Regular cardiac myocyte (primary cell): ENCODE measurements around the gene CCDC106. TPM values are rescaled to one million over a fixed set of nuclear protein-coding genes. Genes with fewer than 3 reads are reported as not detected.

ENCODE experiments used
- total RNA-seq: library from RNA; depleted of rRNA; stranded (reverse); fragments of >200 nt; gene quantifications from 2 replicates; pipeline ENCODE4 v1.2.3, GENCODE V29; 2014

CCDC106 gene
- 4.8 and 5.4 TPM in 2 replicates for total RNA-seq

DNA sequence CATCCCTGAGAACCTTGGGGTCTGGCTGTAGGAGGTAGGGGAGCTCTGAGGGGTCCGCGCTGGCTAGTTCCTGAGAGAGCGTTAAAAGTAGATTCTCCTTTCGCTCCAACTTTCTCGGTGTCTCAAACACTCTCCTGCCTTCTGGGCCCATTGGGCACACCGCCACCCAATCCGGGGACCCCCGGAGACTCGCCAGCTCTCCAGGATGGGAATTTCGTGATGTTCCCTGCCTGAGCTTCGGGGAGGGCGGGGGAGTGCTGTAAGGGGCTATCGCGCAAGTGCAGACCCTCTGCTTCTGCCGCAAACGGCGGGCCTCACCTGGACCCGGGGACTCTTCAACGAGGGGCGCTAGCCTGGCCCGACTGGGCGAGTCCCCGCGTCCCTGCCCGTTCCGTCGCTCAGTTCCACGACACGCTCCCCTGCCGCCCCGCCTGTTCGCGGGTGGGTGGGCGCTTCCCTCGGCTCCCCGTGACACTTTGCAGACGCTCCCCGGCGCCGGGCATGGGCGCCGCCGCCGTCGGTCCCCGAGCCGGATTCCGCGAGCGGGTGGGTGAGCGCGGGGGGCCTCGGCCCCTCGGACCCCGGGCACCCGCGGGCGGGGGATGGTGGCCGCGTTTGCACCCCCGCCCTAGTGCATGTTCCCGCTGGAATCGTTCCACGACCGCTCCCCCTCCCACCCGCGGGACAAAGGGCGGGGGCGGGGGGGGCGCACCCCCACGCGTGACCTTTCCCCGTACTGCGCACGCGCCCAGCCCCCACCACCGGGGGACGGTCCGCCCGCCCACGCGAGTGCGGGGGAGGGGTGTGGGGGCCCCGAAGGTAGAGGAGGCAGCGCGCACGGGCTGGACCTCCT lies at the start of gene CCDC106:
CCDC106 (plus strand) TSS at position 481 of the 853 bp plus-strand sequence. CDS start 835 bp downstream, outside the sequence.

DNA sequence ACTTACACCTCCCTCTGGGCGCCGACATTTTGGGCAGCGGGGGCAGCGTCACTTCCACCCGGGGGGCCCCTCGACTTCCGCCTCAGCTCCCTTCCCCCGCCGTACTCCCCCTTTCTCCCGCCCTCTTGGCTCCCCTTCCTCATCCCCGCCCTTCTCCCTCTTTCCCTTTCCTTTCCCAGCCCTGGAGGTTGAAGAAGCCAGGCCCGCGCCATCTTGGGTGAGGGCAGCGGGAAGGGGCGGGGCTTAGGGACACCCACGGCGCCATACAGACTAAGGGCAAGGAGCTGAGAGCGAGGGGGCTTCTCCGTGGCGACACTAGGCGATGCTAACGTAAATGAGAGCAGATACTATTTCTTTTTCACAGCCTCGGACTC lies 48.6 kb upstream of the CCDC106 start, which contains the start of gene FIZ1:
FIZ1 (minus strand) TSS at position 50 of the 374 bp plus-strand sequence. CDS start 1,652 bp downstream, outside the sequence.

DNA sequence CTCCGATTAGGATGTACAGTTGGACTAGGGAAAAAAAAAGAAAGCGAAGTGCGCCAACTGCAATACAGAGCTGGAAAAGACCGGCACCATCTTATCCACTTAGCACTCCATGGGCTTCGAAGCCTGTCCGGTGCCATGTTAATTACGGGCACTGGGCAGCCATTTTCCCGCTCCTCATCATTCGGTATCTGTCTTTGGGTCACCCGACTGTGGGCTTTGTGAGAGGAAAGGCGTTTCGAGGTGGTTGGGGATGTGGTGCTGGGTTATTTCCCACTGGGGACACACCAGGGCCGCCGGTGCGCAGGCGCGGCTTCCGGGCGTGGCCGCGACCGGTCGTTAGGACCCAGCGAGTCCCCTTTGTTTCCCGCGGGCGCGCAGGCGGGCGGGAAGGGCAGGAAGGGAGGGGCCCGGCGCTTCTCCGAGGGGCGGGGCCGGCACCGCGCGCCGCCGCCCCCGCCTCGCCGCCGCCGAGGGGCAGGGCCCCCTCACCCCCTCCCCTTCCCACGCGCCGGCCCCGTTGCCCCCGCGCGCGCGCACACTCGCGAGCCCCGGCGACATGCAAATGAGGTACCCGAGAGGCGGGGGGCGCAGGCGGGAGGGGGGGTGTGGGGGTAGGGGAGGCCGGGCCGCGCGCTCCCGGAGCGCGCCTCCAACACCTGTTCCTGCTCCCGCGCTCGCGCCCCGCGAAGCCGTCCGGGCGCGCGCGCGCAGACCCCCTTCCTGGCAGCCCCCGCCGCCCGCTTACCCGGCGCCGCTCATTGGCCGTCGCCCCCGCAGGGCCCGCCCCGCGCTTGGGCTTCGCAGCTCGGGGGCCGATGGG lies 48.0 kb upstream of the CCDC106 start, which contains the start of gene ZNF524:
ZNF524 (plus strand) TSS at position 447 of the 820 bp plus-strand sequence. CDS start 1,825 bp downstream, outside the sequence.

DNA sequence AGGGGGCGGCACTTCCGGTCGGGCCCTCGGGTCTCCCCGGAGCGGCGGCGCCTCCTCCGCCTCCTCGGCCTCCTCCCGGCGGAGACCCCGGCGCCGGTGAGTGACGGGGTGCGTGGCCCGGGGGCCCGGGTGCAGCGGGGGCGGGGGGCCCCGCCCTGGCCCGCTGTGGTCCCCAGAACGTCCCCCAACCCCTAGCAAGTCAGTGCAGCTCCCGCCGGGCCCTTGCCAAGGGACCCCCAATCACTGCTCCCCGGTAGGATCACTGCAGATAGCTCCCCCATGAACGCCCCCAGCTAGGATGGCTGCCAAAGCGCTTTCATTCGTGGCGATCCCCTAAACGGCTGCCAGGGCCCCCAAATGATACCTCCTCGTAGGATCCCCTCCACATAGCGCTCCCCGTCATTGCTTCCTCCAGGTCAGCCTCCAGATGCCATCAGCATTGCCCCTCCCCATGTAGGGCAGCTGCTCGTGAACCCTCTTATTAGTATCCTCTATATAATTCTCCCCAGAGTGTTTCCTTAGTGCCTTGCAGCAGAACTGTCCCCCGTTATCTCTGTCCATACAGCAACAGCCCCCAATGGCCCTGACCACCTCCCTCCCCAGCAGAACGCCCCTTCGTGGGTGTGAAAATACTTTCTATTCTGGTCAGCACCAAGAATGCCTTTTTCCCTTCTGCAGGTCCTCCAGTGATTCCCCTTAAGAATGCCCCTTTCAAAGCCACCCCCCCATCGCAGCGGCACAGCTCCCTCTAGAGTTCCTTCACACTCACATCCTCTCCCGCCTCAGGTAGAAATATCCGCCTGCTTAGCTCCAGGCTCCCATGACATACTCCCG lies 42.2 kb upstream of the CCDC106 start, which contains the start of gene ZNF865:
ZNF865 (plus strand) TSS at position 11 of the 834 bp plus-strand sequence. CDS start 7,972 bp downstream, outside the sequence.

DNA sequence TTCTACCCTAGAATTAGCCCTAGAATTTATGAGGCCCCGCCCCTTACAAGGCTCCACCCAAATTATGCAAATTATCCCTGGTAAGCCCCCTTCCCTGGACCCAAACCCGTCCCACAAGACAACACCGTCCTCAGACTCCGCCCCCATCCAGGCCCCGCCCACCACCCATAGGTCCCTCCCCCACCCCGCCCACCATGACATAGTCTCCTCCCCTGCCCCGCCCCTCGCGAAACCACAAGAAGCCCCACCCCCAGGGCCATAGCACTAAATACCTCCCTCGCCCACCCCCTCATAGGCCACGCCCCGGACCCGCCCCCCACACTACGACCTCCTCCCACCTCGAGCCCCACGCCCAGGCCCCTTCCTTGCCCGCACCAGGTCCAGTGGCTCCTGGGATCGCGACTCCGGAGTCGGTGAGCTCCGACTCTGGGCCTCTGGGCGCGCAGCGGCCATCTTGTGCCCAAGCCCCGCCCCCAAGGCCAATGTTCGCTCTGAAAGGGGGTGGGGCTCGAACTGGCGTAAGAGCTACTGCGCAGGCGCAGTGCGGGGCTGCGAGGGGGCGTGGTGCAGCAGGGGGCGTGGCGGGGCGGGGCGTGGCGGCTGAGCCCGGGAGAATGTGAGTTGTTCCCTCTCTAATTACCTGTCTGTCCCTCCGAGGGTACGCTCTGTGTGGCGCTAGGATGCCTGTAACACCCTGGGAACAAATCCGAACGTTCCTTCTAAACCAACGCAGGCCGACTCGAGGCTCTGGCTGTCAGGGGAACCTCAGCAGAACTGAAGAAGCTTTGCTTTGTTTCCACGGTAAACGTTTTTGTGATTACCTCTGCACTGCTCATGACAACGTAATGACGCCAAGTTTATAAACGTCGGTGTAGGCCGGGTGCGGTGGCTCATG lies 23.7 kb upstream of the CCDC106 start, which contains the start of gene ZNF784:
ZNF784 (minus strand) TSS at position 458 of the 895 bp plus-strand sequence; CDS start at position 453, 5 bp downstream.

DNA sequence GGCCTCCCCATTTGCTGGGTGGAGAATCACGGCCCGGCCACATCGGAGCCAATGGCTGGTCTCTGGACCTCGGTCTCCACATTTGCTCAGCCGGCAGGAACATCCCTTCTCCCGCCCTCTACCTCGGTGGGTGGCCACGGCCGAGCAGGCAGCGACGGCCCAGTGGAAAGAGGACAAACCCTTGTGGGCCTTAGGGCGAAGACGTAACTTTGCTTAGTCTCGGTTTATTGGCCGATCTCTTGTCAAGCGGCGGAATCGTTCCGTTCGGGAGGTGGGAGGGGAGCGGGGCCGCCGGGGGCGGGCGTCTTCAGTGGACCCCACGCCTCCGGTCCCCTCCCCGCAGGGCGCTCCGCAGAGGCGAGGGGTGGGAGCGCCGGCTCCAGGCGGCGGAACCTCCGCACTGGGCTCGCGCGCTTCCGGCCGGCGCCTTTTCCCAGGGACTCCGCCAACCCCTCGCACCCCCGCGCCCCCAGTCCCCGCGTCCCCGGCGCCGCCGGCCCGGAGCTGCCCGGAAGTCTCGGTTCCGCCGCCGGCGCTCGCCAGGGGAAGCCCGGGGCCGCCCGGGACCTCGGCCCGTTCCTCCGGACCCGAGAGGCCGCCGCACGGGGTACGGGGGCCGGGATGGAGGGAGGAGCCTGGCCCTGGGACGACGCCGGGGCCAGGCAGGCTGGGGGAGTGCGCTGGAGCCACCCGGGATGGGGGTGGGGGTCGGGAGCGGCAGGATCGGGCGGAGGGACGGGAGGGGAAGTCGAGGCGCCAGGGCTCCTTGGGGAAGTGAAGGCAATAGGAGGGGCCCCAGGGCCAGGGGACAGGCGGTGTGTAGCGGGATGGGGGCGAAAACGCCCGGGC lies 7.2 kb upstream of the CCDC106 start, which contains the start of gene ZNF580:
ZNF580 (plus strand) TSS at position 426 of the 849 bp plus-strand sequence. CDS start 1,507 bp downstream, outside the sequence.

DNA sequence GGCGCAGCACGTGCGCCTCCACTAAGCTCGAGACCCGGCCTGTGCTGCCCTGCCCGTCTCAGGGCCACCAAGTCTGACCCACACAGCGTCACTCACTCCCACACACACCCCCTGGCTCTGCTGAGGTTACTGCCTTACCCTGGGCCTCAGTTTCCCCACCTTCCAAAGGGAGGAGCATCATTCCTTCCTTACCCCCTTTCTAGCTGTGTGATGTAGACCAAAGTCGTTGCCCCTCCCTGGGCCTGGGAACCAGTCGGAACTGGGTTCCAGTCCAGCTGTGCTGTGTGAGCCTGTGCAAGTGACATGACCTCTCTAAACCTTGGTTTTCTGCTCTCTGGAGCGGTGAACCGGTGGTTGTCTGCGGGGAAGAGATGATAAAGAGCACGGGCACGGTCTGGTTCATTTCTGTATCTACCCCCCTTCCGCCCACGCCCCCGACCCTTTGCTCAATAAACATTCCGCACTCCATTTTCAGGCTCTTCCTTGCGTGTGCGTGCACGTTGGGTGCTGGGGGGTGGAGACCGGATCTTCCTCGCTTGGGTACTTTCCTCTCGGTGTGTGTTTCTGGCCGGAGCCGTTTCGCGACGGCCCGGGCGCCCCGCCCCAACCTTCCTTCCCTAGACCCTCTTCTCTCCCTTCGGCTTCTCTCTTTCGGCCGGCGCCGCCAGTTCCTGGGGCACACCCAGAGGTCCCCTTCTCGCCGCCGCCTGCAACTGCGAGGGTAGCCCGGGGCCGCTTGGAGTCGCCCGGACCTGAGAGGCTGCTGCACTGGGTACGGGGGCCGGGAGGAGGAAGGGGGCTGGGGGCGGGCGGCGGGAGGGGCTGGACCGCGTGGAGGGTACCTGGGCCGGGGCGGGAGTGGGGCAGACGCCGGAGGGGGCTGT lies 4.8 kb upstream of the CCDC106 start, which contains the start of gene ZNF581:
ZNF581 (plus strand) TSS at position 647 of the 884 bp plus-strand sequence. CDS start 923 bp downstream, outside the sequence.

DNA sequence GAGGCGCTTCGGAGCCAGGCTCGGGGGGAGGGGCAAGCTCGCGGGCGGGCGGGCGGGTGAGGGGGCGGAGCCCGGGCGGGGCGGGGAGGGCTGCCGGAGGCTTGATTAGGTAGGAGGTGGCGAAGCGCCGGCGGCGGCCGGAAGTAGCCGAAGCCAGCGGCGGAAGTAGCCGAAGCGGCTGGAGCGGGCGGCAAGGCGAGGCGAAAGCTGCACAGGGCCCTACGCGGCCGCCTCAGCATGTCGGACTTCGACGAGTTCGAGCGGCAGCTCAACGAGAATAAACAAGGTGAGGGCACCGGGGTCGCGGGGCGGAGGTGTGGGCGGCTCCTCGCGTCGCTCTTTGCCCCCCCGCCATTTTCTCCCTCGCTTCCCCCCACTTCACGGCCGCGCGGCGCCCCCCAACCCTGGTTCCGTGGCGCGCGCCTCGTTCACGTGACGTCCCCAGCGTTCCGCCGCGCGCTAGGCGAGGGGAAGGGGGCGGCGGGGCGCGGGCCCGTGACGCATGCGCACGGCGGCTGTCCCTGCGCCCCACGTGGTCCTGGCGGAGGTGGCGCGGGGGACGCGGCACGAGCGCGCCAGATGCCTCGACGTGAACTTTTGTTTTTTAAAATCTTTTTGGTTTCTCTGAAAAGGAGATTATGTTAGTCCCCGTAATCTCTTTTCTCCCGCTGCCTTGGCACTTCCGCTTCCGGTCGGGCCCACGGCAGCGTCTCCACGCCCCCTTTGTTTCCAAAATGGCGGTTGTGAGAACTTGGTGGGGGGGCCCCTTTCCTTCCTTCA lies 7.0 kb downstream of the CCDC106 start, which contains the start of gene U2AF2:
U2AF2 (plus strand) TSS at position 168 of the 780 bp plus-strand sequence; CDS start at position 238, 70 bp downstream.

DNA sequence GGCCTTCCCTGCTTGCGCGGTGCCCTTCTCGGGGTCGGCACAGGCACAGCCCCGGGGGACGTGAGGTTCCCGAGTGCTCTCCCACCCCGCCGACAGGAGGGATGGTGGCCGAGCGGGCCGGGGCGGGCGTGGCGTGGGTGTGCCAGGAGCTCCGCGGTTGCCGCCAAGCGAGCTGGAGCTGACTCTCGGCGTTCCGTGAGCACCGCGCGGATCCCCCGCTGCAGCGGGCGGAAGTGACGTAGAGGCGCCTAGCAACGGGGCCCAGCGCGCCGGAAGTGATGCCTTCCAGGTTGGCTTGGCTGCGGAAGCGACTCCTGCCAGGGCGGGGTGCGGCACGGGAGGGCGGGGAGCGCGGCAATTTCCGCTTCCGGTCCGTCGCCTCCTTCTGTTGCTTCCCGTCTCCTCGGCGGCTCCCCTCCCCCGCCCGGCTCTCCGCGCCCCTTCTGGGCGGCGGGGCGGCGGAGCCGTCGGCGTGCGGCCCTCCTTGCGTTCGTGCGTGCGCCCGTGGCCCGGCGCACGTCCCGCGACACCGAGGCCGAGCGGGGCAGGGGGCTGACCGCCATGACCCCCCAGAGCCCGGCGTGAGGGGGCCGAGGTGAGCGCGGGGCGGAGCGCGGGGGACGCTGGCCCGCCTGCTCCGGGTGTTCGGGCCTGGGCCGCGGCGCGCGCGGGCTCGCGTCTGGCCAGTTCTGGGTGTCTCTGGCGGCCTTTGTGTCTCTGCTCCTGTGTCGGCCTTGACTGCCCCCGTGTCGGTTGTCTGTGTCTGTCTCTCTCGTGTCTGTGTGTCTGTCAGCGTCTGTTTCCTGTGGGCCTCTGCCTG lies 27.0 kb downstream of the CCDC106 start, which contains the start of gene EPN1:
EPN1 (plus strand) TSS at position 386 of the 820 bp plus-strand sequence. CDS start 3,402 bp downstream, outside the sequence.

Other genes starting within 250 kb of the CCDC106 start
- 32.4 and 286 TPM in 2 replicates for gene UBE2S, start 240.4 kb upstream of the CCDC106 start, total RNA-seq
- gene SHISA7, start 204.9 kb upstream of the CCDC106 start, total RNA-seq, result not detected in 2 replicates
- gene ISOC2, start 186.6 kb upstream of the CCDC106 start, total RNA-seq, result 42.0 and 52.3 TPM in 2 replicates
- not detected in 2 replicates for gene C19orf85, start 183.5 kb upstream of the CCDC106 start, total RNA-seq
- 1.4 and 1.5 TPM in 2 replicates for gene ZNF628, start 171.6 kb upstream of the CCDC106 start, total RNA-seq
- 12.7 and 18.0 TPM in 2 replicates for gene NAT14, start 163.0 kb upstream of the CCDC106 start, total RNA-seq
- gene SSC5D, start 159.8 kb upstream of the CCDC106 start, total RNA-seq, result 6.7 and 11.6 TPM in 2 replicates
- gene SBK2, start 111.1 kb upstream of the CCDC106 start, total RNA-seq, result not detected in 2 replicates
- gene SBK3, start 102.7 kb upstream of the CCDC106 start, total RNA-seq, result under 0.01 and 0.19 TPM in 2 replicates
- gene ZNF579, start 67.4 kb upstream of the CCDC106 start, total RNA-seq, result 3.1 and 3.5 TPM in 2 replicates
- gene FIZ1, start 48.7 kb upstream of the CCDC106 start, total RNA-seq, result 2.3 and 2.9 TPM in 2 replicates
- 5.6 and 8.2 TPM in 2 replicates for gene ZNF524, start 47.9 kb upstream of the CCDC106 start, total RNA-seq
- gene ZNF865, start 42.6 kb upstream of the CCDC106 start, total RNA-seq, result 0.58 and 0.85 TPM in 2 replicates
- 2.3 and 3.4 TPM in 2 replicates for gene ZNF784, start 23.6 kb upstream of the CCDC106 start, total RNA-seq
- 3.8 and 3.9 TPM in 2 replicates for gene ZNF580, start 7.2 kb upstream of the CCDC106 start, total RNA-seq
- 12.5 and 19.4 TPM in 2 replicates for gene ZNF581, start 4.6 kb upstream of the CCDC106 start, total RNA-seq
- gene U2AF2, start 6.8 kb downstream of the CCDC106 start, total RNA-seq, result 49.6 and 137 TPM in 2 replicates
- 20.3 and 36.4 TPM in 2 replicates for gene EPN1, start 27.0 kb downstream of the CCDC106 start, total RNA-seq
- not detected in 2 replicates for gene NLRP9, start 90.2 kb downstream of the CCDC106 start, total RNA-seq
- not detected in 2 replicates for gene RFPL4A, start 110.9 kb downstream of the CCDC106 start, total RNA-seq
- gene RFPL4AL1, start 120.9 kb downstream of the CCDC106 start, total RNA-seq, result under 0.01 TPM in 1 of 2 replicates, not detected in the other
- under 0.01 TPM in 1 of 2 replicates, not detected in the other for gene NLRP11, start 183.8 kb downstream of the CCDC106 start, total RNA-seq
- not detected in 2 replicates for gene NLRP4, start 188.3 kb downstream of the CCDC106 start, total RNA-seq